Measurements from ENCODE around the gene IRX1.

The IRX1 gene

DNA sequence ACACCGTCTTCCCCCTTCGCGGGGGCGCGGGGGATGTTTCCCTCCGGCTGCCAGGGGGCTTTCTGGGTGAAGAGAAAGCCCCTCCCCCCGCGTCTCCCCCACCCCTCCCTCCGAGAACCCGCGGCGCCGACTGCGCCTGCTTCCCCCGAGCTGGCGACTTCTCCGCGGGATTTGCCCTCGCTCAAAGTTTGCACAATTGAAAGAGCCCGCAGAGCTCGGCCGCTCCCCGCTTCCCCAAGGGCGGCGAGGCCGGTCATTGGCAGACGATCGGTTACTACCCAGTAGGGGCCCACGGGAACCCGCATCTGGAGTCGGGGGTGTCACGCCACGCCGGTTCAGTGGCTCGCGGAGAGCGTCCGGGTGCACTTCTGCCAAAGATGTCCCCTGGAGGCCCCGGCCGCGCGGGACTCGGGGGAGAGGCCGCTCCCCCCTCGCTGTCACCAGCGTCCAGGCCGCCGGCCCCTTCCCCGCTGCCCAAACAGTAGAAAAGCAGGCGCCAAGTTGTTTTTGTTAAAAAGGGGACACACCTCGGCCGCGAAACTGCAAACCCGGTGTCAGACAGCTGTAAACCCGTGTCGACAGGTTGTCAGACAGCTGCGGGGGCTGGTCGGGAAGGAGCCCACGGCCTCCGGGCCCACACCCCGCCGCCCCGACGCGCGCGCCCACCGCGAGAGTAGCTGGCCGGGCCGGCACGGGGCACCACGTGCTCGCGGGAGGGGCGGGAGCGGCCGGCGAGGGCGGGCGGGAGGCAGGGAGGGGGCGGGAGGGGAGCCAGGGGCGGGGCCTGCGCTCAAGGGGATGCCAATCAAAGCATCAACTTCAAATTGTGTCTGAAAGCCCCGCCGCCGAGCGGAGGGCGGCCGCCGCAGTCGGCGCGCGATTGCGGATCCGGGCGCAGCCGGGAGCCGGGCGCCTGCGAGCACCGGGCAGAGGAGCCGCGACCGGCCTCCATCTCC is at the start of gene IRX1:
TSS of gene IRX1 (plus strand) at position 827 of the 956 bp plus-strand sequence. CDS start 274 bp downstream, outside the sequence.
- no peak within 1 kb of the TSS for H3K27ac ChIP-seq (ENCODE audit: low read depth, low read length)
- H3K9ac ChIP-seq (ENCODE audit: low read depth, low read length), result no peak within 1 kb of the TSS
- H3K4me1 ChIP-seq (ENCODE audit: control insufficient read depth, insufficient read depth, low read length), result peaks cover 41% of the 10 kb centered on the region
- H3K36me3 ChIP-seq (ENCODE audit: control insufficient read depth, insufficient read depth, low read length), result no peaks in the 10 kb centered on the region
- H3K4me3 ChIP-seq (ENCODE audit: low read depth, low read length), result peak within 1 kb of the TSS; percentile 58
- H3K9me3 ChIP-seq (ENCODE audit: control insufficient read depth, insufficient read depth, low read length), result no peaks in the 10 kb centered on the region
- peaks cover 94% of the 10 kb centered on the region for H3K27me3 ChIP-seq (ENCODE audit: control insufficient read depth, insufficient read depth, low read length)

DNA sequence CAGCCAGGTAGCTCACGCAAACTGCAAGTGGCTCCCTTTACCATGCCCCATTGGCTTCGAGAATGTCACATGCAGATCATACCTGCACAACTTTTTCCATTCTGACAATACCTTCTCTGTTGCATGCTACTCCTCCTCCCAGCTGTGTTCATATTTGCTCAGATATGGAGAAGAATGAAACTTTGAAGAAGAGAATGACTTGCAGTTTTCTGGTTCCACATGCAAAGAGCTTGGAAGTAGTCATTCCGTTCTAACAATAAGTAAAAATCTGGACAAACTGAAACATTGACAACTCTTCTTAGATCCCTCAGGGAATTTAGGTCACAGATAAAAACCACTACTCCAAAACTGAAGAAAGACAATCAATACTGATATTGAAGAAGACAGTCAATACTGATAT is 49.6 kb upstream of the IRX1 start:
- Histone ChIP-seq H3K36me3 (ENCODE audit: control insufficient read depth, insufficient read depth, low read length) (no peaks in the 10 kb centered on the region), H3K27me3 (ENCODE audit: control insufficient read depth, insufficient read depth, low read length) (no peaks in the 10 kb centered on the region), H3K9me3 (ENCODE audit: control insufficient read depth, insufficient read depth, low read length) (no peaks in the 10 kb centered on the region), H3K4me1 (ENCODE audit: control insufficient read depth, insufficient read depth, low read length) (no peaks in the 10 kb centered on the region), H3K27ac (ENCODE audit: low read depth, low read length) (no peak overlapping the region), H3K9ac (ENCODE audit: low read depth, low read length) (no peak overlapping the region), H3K4me3 (ENCODE audit: low read depth, low read length) (no peak overlapping the region)

DNA sequence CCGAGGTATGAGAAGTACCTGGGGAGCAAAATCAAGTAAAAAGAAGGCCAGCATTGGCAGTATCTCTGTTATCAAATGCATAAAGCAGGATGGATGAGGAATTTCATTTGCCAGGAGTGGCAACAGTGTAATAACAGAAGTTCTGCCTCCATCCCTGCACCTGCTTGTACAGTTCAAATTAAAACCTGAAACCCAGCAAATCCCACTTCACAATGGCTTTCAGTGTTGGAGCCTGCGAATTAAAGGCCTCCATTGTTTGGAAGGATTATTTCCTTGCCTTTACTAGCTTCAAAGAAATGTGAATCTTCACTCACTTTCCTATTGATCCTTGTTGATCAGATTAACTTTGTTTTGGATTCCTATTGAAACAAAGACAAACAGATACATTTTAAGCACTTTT is 31.5 kb upstream of the IRX1 start:
- no peaks in the 10 kb centered on the region for H3K36me3 ChIP-seq (ENCODE audit: control insufficient read depth, insufficient read depth, low read length)
- no peak overlapping the region for H3K4me3 ChIP-seq (ENCODE audit: low read depth, low read length)
- H3K9ac ChIP-seq (ENCODE audit: low read depth, low read length), result no peak overlapping the region
- no peaks in the 10 kb centered on the region; the same call in 1 of the 2 replicates for H3K4me1 ChIP-seq (ENCODE audit: control insufficient read depth, insufficient read depth, low read length)
- H3K27me3 ChIP-seq (ENCODE audit: control insufficient read depth, insufficient read depth, low read length), result no peaks in the 10 kb centered on the region
- no peak overlapping the region for H3K27ac ChIP-seq (ENCODE audit: low read depth, low read length)
- H3K9me3 ChIP-seq (ENCODE audit: control insufficient read depth, insufficient read depth, low read length), result peaks cover 6% of the 10 kb centered on the region; the same call in 1 of the 2 replicates

DNA sequence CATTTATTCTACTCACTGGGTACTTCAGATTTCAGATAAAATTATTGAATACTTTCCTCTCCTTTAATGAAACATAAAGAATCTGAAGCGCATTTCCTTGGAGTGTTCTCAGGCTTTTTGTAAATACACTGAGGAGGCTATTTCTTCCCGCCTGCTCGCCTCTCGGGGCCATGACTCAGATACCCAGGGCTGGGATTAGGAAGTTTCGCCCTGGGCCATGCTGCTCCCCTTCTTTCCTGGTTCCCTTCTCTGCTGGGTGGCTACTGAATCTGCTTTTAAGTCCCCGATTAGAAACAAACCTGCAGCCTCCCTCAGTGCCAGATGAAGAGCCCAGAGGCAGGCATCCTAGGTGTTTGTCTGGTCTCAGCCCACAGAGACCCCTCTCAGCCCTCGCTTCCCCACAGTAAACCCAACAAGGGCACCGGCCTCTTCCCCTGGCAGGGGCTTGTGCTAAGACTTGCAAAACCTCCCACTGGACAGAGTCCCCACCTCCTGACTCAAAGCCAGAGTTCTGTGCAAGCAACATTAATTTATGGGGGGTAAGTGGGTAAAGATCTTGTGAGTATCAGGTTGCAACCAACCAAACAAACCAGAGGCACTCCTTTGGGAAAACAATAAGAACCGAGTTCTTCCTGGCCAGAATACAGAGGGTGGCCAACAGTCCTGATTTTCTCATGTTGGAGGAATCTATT is 30.7 kb upstream of the IRX1 start:
- Histone ChIP-seq H3K9ac (ENCODE audit: low read depth, low read length) (no peak overlapping the region), H3K4me3 (ENCODE audit: low read depth, low read length) (no peak overlapping the region), H3K27me3 (ENCODE audit: control insufficient read depth, insufficient read depth, low read length) (no peaks in the 10 kb centered on the region), H3K27ac (ENCODE audit: low read depth, low read length) (no peak overlapping the region), H3K9me3 (ENCODE audit: control insufficient read depth, insufficient read depth, low read length) (peaks cover 4% of the 10 kb centered on the region; the same call in 1 of the 2 replicates), H3K4me1 (ENCODE audit: control insufficient read depth, insufficient read depth, low read length) (no peaks in the 10 kb centered on the region; the same call in 1 of the 2 replicates), H3K36me3 (ENCODE audit: control insufficient read depth, insufficient read depth, low read length) (no peaks in the 10 kb centered on the region)

DNA sequence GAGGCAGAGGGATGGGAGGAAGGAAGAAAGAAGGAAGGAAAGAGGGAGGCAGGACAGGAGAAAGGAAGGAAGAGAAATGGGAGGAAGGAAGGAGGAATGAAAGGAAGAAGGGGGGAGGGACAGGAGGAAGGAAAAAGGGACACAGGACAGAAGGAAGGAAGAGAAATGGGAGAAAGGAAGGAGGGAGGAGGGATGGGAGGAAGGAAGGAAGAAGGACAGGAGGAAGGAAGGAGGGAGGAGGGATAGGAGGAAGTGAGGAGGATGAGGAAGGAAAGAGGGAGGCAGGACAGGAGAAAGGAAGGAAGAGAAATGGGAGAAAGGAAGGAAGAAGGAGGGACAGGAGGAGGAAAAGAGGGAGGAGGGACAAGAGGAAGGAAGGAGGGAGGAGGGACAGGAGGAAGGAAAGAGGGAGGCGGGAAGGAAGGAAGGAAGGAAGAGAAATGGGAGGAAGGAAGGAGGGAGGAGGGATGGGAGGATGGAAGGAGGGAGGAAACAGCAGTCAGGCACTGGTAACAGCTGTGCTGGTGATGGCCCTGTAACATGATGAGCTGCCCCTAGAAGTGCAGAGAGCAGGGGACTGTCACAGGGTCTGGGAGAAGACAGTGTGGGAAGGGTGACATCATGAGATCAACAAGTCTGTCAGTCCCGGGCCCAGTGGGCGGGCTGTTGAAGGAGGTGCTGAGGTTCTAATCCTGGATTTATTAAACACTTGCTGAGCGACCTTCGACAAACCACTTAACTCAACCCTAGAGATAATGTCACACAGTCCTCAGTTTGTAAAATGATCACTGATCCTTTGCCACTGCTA is 10.7 kb upstream of the IRX1 start:
- Histone ChIP-seq H3K4me1 (ENCODE audit: control insufficient read depth, insufficient read depth, low read length) (no peaks in the 10 kb centered on the region), H3K9me3 (ENCODE audit: control insufficient read depth, insufficient read depth, low read length) (no peaks in the 10 kb centered on the region), H3K27me3 (ENCODE audit: control insufficient read depth, insufficient read depth, low read length) (peaks cover 63% of the 10 kb centered on the region), H3K27ac (ENCODE audit: low read depth, low read length) (no peak overlapping the region), H3K9ac (ENCODE audit: low read depth, low read length) (no peak overlapping the region), H3K4me3 (ENCODE audit: low read depth, low read length) (no peak overlapping the region), H3K36me3 (ENCODE audit: control insufficient read depth, insufficient read depth, low read length) (no peaks in the 10 kb centered on the region)

DNA sequence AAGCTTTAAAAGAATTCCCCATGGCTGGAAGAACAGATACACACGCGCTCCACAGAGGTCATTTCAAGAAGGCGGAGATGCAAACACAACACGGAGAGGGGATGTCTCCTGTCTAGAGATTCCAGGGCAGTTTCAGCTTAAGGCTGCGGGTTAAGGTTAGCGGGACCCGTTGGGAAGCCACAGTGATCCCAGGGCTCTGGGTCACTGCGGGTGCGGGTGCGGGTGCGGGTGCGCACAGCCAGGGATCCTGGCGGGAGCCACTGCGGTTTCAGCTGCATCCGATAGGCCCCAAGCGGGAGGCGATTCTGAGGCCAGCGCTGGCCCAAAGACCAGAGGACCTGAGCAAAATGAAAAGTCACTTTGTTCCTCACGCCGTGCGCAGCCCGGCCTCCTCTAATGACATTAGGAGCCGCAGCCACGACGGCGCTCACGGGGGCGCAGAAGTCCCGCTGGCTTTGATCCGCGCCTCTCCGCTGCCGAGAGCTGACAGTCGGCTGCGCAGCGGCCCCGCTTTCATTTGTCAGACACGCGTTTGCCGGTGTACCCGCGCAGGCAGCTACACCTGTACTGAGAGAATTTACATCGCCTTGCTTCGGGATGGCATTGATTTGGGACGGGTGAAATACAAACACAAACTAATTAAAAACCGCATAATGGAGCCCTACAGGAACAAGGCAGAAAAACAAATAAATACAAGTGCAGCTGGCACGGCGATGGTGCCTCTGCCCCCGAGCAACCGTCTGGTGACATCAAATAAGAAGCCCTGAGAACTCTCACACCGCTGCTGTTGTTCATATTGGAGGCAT is 5.3 kb upstream of the IRX1 start:
- Histone ChIP-seq H3K36me3 (ENCODE audit: control insufficient read depth, insufficient read depth, low read length) (no peaks in the 10 kb centered on the region), H3K9me3 (ENCODE audit: control insufficient read depth, insufficient read depth, low read length) (no peaks in the 10 kb centered on the region), H3K27ac (ENCODE audit: low read depth, low read length) (no peak overlapping the region), H3K27me3 (ENCODE audit: control insufficient read depth, insufficient read depth, low read length) (peaks cover 99% of the 10 kb centered on the region), H3K9ac (ENCODE audit: low read depth, low read length) (no peak overlapping the region), H3K4me1 (ENCODE audit: control insufficient read depth, insufficient read depth, low read length) (peaks cover 27% of the 10 kb centered on the region), H3K4me3 (ENCODE audit: low read depth, low read length) (peak overlapping the region; percentile 52)

DNA sequence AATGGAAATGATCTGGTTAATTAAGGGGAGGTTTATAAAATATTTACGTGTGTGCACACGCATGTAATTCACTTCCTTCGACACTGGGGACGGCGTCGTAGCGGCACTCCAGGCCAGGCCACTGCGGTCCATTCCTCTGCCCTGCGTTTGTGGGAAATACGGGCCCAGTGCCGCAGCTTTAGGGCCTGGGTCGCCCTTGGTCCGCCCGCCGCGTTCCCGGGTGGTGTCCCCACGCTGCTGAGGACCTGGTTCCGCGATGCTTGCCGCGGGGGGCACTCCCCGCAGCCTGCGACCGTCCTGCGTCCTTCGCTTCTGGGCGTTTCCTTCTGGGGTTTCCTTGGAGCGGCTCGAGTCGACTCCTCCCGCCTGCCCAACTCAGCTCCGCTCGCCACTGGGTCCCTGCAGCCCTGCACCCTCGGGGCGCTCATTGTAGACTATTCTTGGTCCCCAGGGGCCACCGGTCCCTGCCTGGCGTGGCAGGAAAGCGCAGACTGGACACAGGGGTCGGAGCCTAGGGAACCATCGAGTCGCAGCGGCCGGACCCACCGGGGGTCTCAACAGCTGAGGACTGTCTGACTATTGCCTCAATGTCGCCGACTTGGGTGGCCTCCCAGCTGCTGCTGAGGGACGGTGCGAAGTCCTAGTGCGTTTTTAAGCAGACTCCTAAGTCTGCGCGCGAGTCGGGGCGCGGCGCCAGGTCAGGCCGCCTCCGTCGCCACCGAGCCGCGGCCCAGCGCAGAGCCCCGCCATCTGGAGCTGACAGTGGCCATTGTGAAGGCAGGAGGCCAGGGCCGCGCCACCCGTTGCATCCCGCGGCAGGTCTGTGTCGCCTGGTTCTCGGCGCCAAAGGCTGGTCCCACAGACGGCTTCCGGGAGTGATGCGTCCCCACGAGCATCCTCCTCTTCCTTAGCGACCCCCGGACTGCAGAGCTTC is 4.4 kb upstream of the IRX1 start:
- Histone ChIP-seq H3K36me3 (ENCODE audit: control insufficient read depth, insufficient read depth, low read length) (no peaks in the 10 kb centered on the region), H3K4me3 (ENCODE audit: low read depth, low read length) (peak overlapping the region; percentile 52), H3K9me3 (ENCODE audit: control insufficient read depth, insufficient read depth, low read length) (no peaks in the 10 kb centered on the region), H3K9ac (ENCODE audit: low read depth, low read length) (no peak overlapping the region), H3K27me3 (ENCODE audit: control insufficient read depth, insufficient read depth, low read length) (peaks cover 94% of the 10 kb centered on the region), H3K4me1 (ENCODE audit: control insufficient read depth, insufficient read depth, low read length) (peaks cover 27% of the 10 kb centered on the region), H3K27ac (ENCODE audit: low read depth, low read length) (no peak overlapping the region)

DNA sequence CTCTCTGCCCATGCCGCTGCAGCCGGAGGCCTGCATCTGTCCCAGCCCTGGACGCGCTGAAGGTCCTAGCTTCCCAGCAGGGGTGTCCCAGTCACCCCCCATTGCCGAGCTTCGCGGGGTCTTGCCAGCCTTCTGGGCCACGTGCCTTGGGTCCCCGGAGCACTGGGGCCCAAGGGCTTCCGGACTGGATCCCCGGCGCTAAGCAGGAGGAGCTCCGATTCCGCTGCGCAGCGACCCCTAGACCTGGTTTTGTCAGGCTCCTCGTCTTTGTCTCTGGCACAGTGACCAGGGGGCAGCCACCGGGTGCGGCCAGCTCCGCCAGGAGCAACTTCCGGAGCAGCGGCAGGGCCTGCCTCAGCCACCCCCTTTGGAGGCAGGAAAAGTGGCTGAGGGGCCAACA is 3.3 kb upstream of the IRX1 start:
- peaks cover 94% of the 10 kb centered on the region for H3K27me3 ChIP-seq (ENCODE audit: control insufficient read depth, insufficient read depth, low read length)
- H3K36me3 ChIP-seq (ENCODE audit: control insufficient read depth, insufficient read depth, low read length), result no peaks in the 10 kb centered on the region
- H3K9me3 ChIP-seq (ENCODE audit: control insufficient read depth, insufficient read depth, low read length), result no peaks in the 10 kb centered on the region
- no peak overlapping the region for H3K27ac ChIP-seq (ENCODE audit: low read depth, low read length)
- no peak overlapping the region for H3K4me3 ChIP-seq (ENCODE audit: low read depth, low read length)
- no peak overlapping the region for H3K9ac ChIP-seq (ENCODE audit: low read depth, low read length)
- H3K4me1 ChIP-seq (ENCODE audit: control insufficient read depth, insufficient read depth, low read length), result peaks cover 31% of the 10 kb centered on the region

DNA sequence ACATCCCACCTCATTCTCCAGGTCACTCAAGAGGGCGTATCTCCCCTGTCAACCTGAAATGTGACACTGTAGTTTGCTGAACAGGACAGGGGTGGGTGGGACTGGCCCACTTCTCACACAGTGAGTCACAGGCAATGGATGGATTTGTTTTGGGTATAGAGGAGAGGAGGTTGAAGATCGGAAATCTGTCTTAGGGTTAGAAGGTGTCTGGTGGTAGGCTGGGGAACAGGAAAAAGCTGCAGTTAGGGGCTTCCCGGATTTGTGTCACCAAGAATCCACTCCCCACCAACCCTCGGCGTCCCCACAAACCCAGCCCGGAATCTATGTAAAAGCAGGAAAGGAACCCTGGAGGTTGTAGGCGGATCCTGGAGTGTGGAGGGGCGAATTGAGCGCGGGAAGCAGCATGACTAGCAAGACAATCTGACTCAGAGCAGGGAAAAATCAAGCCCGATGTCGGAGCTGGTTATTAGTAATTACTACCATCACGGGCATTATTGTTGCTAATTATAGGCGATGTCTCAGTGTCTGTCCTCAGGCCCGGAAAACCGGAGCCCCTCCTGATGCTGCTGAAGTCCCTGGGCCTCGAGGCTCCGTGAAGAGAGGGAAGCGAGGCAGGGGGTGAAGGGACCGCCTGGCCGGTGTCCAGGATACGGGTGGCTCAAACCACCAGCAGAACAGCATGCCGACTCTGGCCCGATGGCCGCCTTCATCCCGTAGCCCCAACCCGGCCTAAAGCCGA is 1.7 kb upstream of the IRX1 start:
- Histone ChIP-seq H3K27ac (ENCODE audit: low read depth, low read length) (no peak overlapping the region), H3K27me3 (ENCODE audit: control insufficient read depth, insufficient read depth, low read length) (peaks cover 94% of the 10 kb centered on the region)

More for the DNA sequence above, 1.7 kb upstream of the IRX1 start:
- Histone ChIP-seq H3K36me3 (ENCODE audit: control insufficient read depth, insufficient read depth, low read length) (no peaks in the 10 kb centered on the region), H3K4me1 (ENCODE audit: control insufficient read depth, insufficient read depth, low read length) (peaks cover 43% of the 10 kb centered on the region), H3K4me3 (ENCODE audit: low read depth, low read length) (peak overlapping the region; percentile 54), H3K9me3 (ENCODE audit: control insufficient read depth, insufficient read depth, low read length) (no peaks in the 10 kb centered on the region), H3K9ac (ENCODE audit: low read depth, low read length) (no peak overlapping the region)

All from HUES48 (cell line).